HS-27A (cell line): ENCODE results near the gene PDCD2.
A peak's percentile ranks its signal among the peaks of the same experiment; 100 is the strongest.
"Not testable (repeated sequence)": the region's sequence is repeated elsewhere in the genome, so short reads cannot be mapped to it uniquely, and the experiment has no call there.

Experiments used
- DNase-seq: peaks from one replicate; pipeline ENCODE4 v3.0.0-alpha.2; 2012; ENCODE audit warnings: low read depth, missing footprints

PDCD2 gene

DNA sequence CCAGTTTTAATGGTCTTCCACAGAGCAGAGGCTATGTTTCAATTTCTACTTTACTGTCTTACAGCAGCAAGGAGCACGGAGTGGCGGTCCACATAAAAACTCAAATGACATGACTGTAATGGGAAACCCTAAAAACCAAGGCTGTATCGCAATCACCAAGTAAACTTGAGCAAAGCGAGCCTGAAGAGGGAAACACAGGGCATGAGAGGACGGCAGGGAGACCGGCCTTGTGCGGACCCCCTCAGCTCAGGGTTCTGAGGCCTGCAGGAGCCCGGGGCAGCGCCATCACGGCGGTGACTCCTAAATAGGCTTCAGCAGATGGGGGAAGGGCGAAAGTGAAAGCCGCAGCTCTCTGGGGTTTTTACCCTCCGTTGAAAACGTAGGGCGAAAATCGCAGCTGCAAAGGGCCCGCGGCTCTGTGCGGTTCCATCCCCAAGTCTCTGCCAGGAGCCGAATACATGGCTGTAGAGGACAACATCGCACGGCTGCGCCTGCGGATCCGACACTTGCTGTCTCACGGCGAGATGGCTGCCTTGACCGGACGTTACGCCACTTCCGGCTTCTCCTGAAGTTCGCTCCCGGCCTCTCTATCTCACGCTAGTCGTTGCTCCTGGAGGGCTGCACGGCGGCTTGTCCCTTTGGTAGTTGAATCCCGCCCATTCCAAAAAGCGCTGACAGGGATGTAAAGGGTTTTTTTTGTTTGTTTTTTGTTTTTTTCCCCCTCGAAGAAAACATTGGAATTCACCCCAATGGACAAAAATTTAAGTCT lies 31.5 kb downstream of the PDCD2 start, which contains the start of gene PSMB1:
TSS of gene PSMB1 (minus strand) at position 543 of the 769 bp plus-strand sequence. CDS start at position 478, 65 bp downstream.
- peak; percentile 84 for DNase-seq

DNA sequence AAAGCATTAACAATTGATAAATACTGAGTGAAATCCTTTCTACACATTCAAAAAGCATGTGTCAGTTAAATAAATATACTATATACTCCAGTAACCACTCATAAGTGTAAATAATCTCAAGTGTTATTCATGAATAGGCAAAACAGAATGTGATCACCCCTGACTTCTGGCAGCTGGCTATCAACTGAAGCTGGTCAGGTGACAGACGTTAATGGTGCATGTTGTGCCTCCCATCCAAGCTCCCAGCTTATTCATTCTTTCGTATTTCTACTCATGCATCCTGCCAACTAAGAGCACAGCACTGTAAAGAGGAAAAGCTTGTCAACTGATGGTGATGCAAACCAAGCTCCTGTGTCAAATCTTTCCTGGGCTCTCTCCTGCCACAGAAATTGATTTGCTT lies 39.0 kb downstream of the PDCD2 start:
- no peak for DNase-seq

- no peak for DNase-seq
Measured at GRCh38 chr6:170542031-170542719, 42.3 kb downstream of the PDCD2 start.

DNA sequence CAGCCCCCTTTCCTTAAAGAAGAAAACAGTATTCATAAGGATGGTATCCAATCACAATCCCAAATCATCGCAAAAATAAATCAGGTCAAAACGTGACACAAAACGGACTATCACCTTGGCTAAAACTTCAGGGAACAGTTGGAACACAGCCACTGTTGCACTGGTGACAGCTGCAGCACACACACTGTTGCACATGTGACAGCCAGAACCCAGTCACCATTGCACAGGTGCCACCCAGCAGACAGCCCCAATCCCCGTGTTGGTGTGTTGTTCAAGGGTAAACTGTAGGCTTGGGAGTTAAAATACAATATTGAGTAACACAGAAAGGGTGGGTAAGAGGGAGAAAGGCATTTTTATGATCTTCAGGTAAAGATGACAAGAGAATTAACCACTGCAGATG lies 47.1 kb downstream of the PDCD2 start:
- DNase-seq = no peak

GRCh38 chr6:170536671-170537070 lies 47.8 kb downstream of the PDCD2 start:
- DNase-seq = no peak

DNA sequence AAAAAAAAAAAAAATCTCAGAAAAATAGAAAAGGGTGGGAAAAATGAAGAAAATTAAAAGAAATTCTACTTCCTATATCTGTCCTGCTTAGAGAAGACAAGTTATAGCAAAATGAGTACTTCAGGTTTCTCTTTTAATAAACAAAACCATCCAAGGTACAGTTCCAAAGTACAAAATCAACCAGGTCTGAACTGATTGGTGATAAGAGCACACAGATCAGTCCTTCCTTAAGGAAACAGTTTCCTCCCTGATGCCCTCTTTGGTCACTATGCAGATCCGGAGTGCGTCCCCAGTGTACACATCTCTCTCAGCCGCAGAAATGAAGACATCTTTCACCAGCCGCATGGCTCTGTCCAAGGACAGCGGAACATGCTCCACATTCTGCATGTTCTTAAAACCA lies 49.4 kb downstream of the PDCD2 start:
- DNase-seq = no peak

DNA sequence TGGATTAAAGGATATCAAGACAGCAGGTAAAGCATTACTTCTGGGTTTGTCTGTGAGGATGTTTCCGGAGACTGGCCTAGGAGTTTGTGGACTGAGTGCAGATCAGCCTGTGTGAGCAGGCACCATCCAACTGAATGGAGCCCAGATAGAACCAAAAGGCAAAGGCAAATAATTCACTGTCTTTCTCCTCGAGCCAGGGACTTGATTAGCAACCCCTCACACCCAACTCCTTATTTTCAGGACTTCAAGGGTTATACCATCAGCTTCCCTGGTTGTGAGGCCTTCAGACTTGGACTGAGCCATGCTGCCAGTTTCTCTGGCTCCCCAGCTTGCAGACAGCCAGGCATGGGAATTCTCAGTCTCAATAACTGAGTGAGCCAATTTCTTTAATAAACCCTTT lies 50.6 kb downstream of the PDCD2 start:
- no peak for DNase-seq

DNA sequence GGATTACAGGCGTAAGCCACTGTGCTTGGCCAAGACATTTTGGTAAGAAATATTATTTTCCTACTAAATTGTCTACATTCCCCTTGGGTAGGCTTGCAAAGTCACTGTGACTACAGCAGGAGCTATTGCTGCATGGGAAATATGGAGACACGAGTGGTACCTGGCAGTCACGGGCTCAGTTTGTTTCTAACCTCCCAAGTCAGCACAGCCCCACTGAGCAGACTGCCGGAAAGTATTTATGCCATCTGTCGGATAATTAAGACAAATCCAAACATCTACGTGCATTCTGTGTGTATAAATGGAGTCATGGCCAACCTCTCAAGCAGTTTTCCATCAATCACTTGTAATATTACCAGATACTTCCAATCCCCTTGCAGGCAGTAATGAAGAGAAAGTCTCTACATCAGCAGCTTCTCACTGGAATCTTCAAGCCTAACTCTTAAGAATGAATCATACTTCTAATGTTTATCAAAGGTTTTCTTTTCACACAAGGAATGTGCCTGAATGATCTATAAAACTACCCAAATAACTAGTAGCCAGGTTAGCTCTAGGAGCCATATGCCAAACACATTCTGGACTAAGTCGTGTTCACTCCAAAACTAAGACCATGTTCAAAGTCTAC lies 51.5 kb downstream of the PDCD2 start:
- DNase-seq = no peak

GRCh38 chr6:170529839-170530469 lies 54.5 kb downstream of the PDCD2 start:
- DNase-seq = peak; percentile 48

DNA sequence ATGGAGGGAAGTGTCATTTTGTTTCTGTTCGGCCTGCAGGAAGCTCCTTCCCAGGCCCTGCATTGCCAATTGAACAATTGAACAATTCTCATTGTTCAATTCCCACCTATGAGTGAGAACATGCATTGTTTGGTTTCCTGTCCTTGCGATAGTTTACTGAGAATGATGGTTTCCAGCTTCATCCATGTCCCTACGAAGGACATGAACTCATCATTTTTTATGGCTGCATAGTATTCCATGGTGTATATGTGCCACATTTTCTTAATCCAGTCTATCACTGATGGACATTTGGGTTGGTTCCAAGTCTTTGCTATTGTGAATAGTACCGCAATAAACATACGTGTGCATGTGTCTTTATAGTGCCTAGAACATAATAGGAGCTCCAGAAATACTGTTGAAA lies 56.4 kb downstream of the PDCD2 start:
- DNase-seq = not testable (repeated sequence)

- DNase-seq = no peak
Measured at GRCh38 chr6:170525795-170526194, 58.6 kb downstream of the PDCD2 start.
